Measurements from ENCODE around the gene CDK16. TPM values are rescaled to one million over a fixed set of nuclear protein-coding genes. Genes with fewer than 3 reads are reported as not detected.

The CDK16 gene
- 63.5 TPM for total RNA-seq

DNA sequence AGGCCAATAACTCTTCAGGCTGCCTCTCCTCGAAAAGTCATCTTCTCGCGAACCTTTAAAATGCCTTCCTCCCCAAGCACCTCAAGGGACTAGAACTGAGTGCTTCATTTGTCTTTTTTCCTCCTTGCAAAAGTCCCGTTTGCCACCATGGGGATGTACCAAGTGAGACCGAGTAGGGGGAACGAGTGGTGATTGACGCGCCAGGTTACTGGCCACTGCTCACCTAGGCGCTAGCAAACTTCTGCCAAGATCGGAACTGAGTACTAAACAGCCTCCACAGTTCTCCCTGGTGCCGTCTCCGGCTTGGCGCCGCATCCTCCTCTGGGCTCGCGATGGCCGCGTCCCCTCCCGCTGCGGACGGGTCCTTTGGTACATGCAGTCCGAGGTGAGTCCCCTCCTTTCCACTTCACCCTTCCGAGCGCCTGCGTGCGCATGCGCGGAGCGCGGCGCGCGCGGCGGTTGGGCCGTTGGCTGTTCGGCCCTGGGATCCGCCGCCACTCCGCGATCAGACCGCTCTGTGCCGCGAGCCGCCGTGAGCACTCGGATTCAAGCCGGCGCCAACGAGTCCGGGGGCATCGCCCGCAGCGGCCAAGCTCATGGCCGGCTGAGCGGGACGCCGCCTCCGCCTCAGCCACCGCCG, at the start of gene CDK16:
TSS of gene CDK16 (plus strand) at position 402 of the 640 bp plus-strand sequence. CDS start 4,877 bp downstream, outside the sequence.
- peak; percentile 61 for DNase-seq

DNA sequence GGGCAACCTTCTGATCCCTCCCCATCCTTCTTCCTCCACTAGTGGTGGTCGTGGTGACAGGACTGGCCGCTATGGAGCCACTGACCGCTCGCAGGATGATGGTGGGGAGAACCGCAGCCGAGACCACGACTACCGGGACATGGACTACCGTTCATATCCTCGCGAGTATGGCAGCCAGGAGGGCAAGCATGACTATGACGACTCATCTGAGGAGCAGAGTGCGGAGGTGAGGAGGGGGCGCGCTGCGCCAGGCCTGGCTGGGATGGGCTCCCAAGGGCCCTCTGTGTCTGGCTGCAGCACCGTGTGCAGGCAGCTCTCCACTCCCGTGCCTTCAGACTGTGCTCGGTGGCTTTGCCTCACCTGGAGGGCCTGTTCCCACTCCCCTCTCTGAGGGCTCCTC, 49.2 kb upstream of the CDK16 start:
- no peak for DNase-seq

DNA sequence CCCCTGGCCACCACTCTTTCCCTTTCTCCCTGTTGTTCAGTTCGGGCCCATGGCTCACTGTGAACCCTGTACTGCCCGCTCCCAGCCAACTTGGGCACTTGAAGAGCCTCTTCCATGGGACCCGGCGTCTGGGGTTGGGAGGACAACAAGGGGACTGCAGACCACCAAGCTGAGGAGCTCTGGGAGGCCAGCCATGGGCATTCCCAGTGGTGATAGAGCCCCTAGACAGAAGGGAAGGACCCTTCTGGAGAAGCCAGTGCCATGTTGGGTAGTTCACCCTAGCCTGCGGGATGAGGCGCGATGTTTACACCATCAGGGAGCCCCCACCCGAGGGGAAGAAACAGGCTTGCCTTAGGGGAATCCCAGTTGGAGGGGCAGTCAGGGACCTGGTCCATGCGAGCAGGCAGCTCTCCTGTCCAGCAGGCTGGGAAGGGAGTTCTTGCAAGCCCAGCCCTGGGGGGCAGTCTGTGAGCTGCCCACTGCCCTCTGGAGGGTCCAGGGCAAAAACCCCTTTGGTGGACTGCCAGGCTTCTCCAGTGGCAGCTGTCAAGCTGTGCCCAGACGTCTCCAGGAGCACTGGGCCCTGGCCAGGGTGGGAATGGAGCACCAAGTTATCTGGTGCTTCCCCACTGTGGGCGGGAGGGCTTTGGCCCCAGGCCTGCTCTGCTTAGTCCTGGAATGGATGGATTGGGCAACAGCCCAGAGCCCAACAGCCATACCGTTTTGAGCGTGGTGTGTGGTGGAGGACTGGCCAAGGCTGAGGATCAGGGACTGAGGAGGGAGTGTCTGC, 48.6 kb upstream of the CDK16 start:
- no peak for DNase-seq

DNA sequence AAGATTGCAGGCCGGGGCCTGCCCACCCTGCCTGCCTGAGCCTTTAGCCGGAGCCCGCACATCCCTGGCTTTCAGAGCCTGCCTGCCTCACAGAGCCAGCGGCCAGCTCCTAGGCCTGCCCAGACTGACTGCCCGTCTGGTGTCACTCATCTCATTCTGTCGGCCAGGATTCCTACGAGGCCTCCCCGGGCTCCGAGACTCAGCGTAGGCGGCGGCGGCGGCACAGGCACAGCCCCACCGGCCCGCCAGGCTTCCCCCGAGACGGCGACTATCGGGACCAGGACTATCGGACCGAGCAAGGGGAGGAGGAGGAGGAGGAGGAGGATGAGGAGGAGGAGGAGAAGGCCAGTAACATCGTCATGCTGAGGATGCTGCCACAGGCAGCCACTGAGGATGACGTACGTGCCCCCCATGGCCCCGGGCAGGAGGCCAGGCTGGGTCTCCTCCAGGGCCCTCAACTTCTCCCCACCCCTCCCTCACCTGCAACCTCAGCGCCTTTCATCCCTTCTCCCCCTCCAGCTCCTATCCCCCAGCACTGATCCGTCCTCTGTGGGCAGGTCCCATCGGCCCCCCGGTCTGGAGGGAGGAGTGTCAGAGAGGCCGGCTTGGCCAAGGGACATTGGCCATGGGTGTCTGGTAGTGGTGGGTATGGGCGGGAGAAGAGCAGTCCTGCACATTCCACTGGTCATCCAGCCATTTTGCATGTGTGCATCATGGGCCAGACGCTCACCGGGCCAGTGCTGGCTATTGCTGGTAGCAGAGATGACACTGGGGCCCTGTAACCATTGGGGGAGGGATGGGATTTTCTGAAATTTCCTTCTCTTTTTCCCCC, 47.4 kb upstream of the CDK16 start:
- DNase-seq: no peak

DNA sequence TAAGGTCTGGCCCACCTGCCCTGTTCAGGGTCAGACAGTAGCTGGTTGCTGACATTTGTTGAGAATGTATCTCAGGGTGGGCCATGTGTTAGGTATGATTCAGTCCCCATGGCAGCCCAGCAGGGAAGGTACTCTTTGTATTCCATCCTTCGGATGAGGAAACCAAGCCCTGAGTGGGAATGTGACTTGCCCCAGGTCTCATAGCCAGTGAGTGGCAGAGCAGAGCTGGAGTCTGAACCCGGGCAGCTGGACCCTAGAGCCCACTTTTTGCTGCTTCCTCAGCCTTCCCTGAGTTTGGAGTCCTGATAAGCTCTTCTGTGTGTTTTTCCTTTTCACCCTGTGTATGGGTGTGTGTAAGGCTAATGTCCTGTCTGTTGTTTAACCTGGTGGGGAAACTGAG, 46.5 kb upstream of the CDK16 start:
- DNase-seq: no peak

DNA sequence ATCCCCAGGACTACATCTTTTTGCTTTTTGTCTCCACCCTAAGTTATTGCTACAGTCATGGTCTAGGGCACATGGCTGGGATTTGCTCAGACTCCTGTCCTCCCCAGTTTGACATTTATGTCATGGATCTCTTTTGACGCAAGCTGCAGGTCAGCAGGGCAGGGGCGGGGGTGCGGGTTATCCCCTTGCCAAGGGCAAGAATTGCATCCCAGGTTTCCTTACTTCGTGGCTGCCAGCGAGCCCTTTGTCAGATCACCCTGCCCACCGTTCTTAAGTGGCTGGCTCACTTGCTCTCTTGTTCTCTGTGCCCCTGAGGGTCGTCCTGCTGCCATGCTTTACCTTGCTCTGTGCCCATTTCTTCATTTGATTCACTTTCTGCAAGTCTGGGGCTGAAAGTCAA, 45.9 kb upstream of the CDK16 start:
- no peak for DNase-seq

DNA sequence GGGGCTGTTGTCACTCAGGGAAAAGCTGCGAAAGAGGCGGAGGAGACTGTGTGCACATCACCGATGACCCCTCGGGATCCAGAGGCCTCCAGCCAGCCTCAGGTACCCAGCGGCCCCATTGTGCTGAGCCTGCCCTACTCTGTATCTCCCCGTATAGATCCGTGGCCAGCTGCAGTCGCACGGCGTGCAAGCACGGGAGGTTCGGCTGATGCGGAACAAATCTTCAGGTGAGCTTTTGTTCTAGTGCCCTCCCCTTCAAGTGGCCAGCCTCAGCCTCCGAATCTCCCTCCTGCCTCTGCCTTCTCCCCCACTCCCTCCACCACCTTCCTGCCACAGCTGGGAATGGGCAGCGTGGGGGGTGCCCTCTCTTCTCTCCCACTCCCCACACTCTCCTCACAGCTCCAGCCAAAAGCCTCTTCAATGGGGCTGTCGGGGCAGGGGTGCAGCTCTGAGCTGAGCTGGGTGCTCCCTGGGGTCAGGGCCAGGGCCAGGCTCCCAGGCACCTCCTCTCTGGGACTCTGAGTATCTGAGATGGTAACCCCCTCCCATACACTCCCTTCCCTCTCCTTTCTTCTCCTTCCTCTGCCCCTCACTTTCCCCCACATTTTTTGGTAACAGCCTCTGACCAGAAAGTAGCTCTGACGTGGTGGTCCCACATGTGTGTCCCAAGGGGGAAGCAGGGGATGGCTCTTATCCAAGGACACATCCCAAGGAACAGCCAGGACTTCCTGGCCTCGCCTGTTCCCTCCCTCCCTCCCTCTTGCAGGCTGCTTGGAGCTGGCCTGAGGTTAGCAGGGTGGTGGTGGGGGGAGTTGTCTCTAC, 45.3 kb upstream of the CDK16 start:
- no peak for DNase-seq

- DNase-seq: no peak
Measured at GRCh38 chrX:47174376-47174775, 44.1 kb upstream of the CDK16 start.

DNA sequence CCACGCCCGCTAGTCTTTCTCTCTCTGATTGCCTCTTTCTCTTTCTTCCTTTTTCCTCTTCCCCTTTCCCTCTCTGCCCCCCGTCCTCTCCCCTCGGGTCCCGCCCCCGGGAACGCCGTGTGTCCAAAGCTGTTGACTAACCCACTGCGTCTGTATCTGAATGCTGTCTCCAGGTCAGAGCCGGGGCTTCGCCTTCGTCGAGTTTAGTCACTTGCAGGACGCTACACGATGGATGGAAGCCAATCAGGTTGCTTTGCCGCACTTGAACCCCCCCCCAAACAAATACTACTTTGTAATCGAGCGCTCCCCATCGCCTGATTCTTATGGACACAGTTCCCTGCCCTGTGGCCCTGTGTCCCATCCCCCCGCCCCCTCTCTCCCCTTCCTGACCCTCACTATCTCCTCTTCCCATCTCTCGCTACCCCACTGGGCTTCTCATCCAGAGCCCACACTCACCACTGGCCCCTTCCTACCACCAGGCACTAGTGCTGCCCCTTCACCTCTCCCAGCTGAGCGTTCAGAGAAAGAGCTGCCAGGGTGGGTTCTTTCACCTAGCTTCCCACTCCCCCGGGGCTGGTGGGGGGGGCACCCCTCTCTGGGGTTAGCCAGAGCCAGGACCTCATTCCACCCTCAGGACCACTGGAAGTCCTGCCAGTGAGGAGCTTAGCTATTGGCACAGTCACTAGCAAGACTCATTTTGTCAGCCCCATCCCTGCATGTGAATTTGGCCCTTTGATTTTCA, 43.5 kb upstream of the CDK16 start:
- no peak for DNase-seq

DNA sequence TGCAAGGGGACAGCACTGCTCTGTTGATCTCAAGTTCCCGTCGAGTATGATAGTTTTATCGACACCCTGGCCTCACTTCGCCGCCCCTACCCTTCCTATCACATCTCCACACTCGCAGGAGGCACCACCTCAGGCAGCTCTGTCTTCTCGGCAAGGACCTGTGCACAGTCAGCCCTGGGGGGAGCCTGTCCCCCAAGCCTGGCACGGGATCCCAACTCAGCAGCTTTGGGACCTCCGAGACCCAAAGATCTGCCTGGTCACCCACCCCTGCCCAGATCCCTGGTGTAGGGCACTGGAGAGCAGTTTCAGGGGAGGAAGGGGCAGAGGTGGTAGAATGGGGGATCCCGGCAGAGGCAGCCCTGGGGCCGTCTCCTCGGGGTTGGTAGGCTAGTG, 42.9 kb upstream of the CDK16 start:
- no peak for DNase-seq

DNA sequence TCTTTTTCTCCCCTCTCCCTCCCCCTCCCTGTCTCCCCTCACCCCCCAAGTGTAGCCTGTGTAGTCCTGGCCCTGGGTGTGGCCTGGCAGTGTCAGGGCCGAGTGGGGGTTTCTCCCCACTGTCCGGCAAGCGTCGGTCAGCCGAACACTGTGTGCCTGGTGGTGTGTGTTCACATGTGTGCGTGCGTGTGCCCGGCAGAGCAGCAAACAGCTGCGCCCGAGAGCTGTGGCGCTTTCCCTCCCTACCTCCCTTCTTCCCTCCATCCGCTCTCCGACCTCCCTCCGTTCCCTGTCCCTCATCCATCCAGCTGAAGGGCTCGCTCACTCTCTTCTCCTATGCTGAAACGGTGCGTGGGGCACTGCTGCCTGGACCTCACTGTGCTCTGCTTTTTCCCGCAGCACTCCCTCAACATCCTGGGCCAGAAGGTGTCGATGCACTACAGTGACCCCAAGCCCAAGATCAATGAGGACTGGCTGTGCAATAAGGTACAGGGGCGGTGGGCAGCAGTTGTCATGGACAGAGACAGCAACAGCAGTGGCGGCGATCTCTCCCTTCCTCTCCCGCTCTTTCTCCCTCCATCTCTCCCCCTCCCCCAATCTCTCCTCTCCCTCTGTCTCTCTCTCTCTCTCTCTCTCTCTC, 42.3 kb upstream of the CDK16 start:
- DNase-seq: no peak

- no peak for DNase-seq
Measured at GRCh38 chrX:47177079-47177478, 41.4 kb upstream of the CDK16 start.

DNA sequence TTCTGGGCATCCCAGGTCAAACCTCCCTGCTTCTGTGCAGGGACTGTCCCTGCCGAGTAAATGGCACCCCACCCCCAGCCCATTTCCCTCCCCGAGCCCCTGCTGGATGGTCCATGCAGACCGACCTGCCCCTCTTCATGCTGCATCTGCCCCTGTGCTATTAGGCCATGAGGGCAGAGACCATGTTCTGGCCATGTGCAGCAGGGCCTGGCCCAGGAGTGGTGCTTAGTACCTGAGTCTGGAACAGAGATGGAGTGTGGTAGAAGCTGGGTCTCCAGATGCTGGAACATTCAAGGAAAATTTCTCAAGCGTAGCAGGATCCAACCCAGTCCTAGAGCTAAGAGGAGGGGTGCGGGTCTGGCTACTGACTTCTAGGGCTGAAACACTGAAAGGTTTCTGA, 40.1 kb upstream of the CDK16 start:
- DNase-seq: no peak

DNA sequence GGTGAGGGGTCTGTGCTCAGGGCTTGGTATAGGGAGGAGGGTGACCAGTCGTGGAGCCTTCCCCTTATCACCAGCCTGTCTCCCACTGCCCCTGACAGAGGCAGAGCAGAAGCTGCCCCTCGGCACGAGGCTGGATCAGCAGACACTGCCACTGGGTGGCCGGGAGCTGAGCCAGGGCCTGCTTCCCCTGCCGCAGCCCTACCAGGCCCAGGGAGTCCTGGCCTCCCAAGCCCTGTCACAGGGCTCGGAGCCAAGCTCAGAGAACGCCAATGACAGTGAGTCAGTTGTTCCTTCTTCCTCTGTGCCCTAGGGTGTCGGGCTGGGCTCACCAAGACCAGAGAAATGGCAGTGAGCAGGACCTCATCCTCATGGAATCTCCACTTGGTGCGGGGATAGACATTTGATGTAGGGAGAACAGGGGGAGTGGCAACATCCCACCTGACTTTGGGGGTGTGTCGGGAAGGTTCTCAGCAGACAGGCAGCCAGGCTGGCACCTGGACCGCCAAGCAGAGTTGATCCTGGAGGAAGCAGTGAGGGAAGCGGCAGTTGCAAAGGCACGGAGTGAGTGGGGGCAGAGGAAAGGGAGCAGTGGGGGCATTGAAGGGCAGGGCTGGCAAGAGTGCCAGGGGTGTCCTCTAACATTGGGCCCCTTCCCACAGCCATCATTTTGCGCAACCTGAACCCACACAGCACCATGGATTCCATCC, 39.1 kb upstream of the CDK16 start:
- DNase-seq: peak; percentile 13

- DNase-seq: no peak
Measured at GRCh38 chrX:47179928-47180255, 38.6 kb upstream of the CDK16 start.

DNA sequence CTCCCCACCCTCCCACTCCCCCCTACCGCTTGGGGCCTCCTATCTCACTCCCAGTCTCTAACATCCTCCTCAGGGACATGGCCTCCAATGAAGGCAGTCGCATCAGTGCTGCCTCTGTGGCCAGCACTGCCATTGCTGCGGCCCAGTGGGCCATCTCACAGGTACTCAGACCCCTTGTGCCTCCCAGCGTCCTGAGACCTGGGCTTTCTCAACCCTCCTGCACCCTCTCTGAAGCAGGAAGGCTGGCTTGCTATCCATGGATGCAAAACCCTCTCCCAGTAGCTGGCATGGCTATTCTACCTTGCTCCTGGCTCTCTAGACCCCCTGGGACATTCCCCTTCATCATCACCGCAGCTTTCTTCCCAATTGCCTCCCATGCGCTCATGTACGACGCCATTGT, 38.1 kb upstream of the CDK16 start:
- no peak for DNase-seq

DNA sequence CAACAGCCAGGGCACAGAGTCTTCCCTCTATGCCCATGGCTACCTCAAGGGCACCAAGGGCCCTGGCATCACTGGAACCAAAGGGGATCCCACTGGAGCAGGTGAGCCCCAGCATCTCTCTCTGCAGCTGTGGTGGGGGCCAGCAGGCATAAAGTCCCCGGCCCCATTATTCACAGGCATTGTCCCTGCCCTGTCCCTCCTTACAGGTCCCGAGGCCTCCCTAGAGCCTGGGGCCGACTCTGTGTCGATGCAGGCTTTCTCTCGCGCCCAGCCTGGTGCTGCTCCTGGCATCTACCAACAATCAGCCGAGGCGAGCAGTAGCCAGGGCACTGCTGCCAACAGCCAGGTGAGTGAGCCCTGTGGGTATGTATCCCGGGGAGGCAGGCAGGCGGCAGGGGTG, 37.2 kb upstream of the CDK16 start:
- no peak for DNase-seq

GRCh38 chrX:47182106-47182700, 36.3 kb upstream of the CDK16 start:
- DNase-seq: no peak

GRCh38 chrX:47184486-47184885, 34.0 kb upstream of the CDK16 start:
- no peak for DNase-seq

GRCh38 chrX:47185241-47185640, 33.2 kb upstream of the CDK16 start:
- no peak for DNase-seq

All from occipital lobe (tissue), 2 donors.